DND-41 (cell line): ENCODE measurements around the gene FBRS.

Experiments
- CTCF ChIP-seq: IDR thresholded peaks from 2 replicates; pipeline ENCODE4 v1.5.1; 2012; ENCODE audit warnings: borderline replicate concordance, low read length, moderate library complexity, mild to moderate bottlenecking; ENCODE audit not compliant: poor library complexity, severe bottlenecking; ENCODE audit errors: extremely low read depth
- EZH2 ChIP-seq: IDR thresholded peaks from 3 replicates; pipeline ENCODE4 v1.6.1; 2012; ENCODE audit warnings: borderline replicate concordance, low read depth, mild to moderate bottlenecking, moderate library complexity, low read length, inconsistent platforms; ENCODE audit not compliant: severe bottlenecking

GRCh38 chr16:30715750-30716445 is 57.7 kb downstream of the FBRS start:
- TF ChIP-seq CTCF (no peak), EZH2 (no peak)
